EH (cell line): ENCODE data around the gene FCF1.
A peak's percentile ranks its signal among the peaks of the same experiment; 100 is the strongest.

Experiments used
- DNase-seq: peaks from one replicate; pipeline ENCODE4 v3.0.0-alpha.2; 2015; ENCODE audit warnings: low read depth

Gene FCF1

DNA sequence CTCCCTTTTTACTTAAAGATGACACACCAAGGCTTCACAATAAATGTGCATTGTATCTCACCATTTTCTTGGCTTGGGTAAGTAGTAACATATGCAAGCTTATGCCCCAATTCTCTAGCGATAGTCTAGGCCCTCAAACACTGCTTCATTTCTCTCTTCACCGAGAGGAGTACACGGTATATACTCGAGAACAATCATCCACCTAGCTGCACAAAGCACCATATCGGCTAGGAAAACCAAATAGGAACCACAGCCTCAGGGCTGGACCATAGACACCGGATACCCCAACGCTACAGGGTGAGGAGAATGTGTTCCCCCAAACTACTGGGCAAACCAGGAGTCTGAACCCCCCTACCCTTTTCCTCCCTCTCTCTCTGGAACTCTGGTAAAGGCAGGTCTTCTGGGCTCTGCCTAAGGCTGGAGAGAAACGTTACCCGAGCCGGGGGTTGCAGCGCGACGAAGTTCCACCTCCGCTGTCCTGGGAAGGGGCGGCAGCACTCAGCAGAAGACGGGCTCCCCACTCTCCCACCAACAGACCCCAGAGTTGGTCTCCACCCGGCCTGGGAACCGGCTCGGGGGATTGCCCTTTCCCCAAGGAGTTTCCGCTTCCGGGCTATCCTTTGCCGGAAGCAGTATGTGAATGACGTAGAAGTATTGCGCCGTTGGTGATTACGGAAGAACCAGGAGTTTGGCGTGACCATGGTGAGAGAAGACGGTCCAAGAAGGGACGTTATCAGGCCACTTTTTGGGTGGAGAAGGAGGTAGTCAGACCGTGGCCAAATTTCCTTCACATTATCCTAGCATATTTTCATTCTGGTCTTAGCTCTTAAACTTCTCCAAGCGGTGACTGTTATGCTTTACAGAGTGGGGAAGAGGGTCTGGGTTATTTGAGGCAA lies at the start of gene FCF1, which contains the start of gene AREL1:
Gene FCF1 (plus strand): TSS at position 646 of the 896 bp plus-strand sequence. CDS start 54 bp downstream, at position 700.
Gene AREL1 (minus strand): TSS at position 582 of the 896 bp plus-strand sequence. CDS start 27,465 bp downstream, outside the sequence.
- peak; percentile 90 for DNase-seq

DNA sequence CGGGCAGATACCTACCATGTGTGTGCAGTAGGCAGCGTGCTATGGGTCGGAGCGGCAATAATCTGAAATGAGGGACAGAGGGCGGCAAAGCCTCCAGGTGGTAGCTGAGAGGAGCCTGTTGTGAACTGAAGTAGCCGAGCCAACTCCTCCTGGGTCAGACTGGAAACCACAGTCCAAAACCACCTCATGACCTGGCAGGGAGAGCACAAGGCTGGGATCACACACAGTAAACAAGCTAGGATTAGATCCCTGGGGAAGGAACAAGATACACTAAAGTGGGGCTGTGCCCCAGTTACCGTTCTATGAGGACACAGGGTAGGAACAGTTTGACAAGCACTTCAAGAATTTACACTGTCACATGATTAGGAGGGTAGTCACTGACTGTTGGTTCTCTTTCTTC lies 49.1 kb upstream of the FCF1 start:
- DNase-seq, result no peak

GRCh38 chr14:74664717-74665116 lies 48.2 kb upstream of the FCF1 start:
- no peak for DNase-seq

DNA sequence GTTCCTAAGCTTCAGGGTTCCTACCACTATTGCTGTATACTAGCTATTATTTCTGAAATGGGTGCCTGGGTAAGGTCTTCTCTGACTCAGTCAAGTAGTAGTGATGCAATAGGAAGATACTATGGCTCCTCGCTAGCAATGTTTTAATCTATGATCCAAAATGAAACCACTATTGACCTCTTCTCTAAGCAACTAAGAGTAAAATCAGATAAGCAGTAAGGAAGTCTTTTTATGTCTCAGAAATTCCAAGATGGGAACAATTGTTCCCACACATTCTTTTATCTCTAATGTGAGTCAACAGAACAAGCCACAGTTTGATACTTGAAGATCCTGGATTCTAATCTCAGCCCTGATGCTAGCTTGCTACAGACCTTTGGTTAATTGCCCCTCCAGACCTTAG lies 45.2 kb upstream of the FCF1 start:
- peak; percentile 91 for DNase-seq

DNA sequence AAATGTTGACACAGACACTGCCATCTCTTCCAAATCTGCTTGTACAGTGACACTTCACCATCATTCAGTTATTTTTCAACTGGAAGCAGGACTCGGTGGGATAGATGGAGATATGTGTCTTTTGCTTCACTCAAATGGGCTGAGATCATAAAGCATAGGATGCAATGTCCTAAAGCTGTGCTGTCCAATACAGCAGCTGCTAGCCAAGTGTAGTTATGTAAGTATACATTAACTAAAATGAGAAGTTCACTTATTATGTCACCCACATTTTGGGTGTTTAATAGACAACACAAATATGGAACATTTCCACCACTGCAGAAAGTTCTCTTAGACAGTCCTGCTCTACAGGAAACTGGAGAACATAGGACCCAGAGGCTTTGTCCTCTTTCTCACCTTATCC lies 43.7 kb upstream of the FCF1 start:
- no peak for DNase-seq

GRCh38 chr14:74669846-74670245 lies 43.1 kb upstream of the FCF1 start:
- no peak for DNase-seq

DNA sequence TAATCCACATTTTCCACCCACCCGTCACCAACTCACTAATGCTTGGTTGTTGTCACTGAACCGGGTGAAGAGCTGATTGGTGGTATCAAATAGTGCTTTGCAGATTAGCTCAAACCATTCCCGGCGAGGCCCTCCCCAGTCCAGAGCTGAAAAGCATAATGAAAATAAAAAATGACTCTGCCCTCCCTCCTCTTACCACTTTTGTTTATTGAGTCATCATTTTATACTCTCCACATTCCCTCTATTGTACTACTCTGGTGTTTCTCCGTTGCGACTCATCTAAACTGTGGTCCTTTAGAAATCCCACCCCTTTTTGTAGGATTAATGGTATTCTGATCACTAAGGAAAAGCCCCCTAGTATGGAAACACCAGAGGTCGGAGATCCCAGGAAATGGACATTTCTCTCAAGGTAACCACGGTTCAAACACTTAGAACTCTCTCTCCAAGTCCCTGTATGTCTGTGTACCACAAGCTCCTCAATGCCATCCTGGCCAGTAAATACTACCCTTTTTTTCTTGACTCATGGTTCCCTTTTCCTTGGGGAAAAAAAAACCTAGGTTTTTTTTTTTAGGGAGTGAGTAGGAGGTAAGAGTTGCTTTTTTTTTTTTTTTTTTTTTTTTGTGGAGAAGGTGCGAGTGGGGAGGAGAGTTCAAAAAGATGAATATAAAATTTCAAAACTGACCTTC lies 42.1 kb upstream of the FCF1 start:
- DNase-seq, result peak; percentile 74

- peak; percentile 77 for DNase-seq
Observed at GRCh38 chr14:74671789-74672188, 41.2 kb upstream of the FCF1 start.

DNA sequence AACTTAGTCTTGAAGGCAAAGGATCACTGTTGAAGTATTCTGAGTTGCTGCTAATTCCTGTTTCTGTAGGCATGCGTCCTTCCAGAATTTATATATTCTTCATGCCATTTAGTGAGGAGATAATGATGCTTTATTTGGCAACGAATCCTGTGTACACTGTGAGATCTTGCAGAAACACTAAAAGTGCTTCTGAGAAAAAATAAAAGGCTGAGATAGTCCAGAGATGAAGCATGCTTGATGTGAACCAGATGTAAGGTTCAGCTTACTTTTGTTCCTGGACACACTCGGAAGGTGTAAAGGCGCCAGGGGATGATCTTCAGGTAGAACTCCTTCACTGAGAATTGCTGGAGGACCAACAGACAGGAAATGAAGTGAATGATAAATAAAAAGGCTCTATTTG lies 39.2 kb upstream of the FCF1 start:
- DNase-seq, result no peak

- no peak for DNase-seq
Observed at GRCh38 chr14:74675219-74675618, 37.7 kb upstream of the FCF1 start.

GRCh38 chr14:74682169-74682952 lies 30.6 kb upstream of the FCF1 start:
- DNase-seq, result no peak

GRCh38 chr14:74683406-74683805 lies 29.5 kb upstream of the FCF1 start:
- no peak for DNase-seq

- DNase-seq, result no peak
Observed at GRCh38 chr14:74684434-74684833, 28.5 kb upstream of the FCF1 start.

GRCh38 chr14:74685056-74685455 lies 27.9 kb upstream of the FCF1 start:
- no peak for DNase-seq

GRCh38 chr14:74685921-74686678 lies 26.8 kb upstream of the FCF1 start:
- DNase-seq, result no peak

DNA sequence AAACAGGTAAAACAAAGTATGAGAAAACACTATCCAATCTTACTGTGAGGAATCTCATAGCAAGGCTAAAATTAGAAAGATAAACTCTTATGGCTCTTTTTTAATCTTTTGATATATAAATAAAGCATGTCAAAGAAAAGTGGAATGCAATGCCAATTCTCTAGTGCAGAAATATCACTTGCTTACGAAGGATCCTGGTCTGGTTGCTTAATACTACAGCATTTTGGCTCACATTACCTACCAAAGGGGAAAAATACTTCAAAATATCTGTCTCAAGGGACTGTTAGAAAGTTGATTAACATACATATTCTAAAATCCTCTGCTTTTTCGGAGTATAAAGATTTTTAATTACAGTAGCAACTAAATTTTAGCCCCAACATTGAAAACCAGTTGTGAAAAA lies 21.5 kb upstream of the FCF1 start:
- no peak for DNase-seq

DNA sequence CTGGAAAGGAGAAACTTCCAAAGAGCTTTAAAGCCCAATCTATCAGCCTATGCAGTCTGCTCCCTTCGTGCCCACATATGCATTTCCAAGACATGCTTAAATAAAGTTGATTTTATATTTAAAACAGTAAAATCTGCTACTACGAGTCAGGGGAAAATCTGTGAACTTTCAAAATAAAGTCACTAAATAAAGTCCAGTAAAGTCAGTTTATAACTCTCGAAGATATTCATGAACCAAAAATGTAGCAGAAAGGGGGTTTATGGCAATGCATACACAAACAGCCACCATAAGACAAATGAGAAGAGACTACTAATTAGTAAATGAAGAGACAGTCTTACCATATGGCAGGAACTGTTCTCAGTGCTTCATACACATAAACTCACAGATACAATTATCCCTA lies 19.8 kb upstream of the FCF1 start:
- no peak for DNase-seq

DNA sequence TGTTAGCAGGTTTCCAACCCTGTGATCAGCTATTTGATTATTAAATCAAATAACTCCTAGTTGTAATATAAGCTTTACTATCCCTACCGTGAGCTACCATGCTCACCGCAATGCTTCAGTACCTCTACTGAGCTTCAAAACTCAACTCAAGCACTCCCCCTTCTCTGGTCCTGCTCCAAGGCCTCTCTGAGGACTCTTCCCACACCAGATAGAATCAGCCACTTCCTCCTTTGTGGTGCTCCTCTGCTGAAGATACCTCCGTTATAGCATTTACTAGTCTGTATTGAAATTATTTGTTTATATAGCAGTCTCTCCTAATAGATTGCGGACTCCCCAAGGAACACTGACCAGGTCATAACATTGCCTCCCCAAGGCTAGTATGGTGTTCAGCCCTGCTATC lies 17.5 kb upstream of the FCF1 start:
- no peak for DNase-seq

- peak; percentile 4 for DNase-seq
Observed at GRCh38 chr14:74697011-74697410, 15.9 kb upstream of the FCF1 start.

GRCh38 chr14:74697543-74697942 lies 15.4 kb upstream of the FCF1 start:
- DNase-seq, result peak; percentile 90

- no peak for DNase-seq
Observed at GRCh38 chr14:74697976-74698375, 15.0 kb upstream of the FCF1 start.

DNA sequence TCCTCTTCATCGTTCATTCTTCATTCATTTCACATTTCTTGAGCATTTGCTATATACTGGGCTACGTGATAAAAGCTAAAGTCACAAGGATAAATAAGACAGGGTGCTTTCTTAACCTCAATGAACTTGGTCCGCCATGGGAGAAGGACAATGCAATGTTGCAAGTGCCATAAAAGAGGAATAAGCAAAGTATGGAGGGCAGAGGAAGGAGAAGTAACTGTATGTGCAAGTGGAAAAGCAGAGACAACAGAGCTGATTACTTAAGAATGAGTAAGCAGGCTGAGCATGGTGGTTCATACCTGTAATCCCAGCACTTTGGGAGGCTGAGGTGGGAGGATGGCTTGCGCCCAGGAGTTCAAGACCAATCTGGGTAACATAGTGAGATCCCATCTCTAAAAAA lies 14.5 kb upstream of the FCF1 start:
- DNase-seq, result no peak
